HepG2 (cell line): ENCODE measurements around the gene LILRB3. TPM values are rescaled to one million over a fixed set of nuclear protein-coding genes. Genes with fewer than 3 reads are reported as not detected.

Source experiments
- ATAC-seq: fragments of 200-7000 bp; cut with Tn5 transposase; 3 replicates; pipeline ENCODE4 v1.9.1; 2020; ENCODE audit warnings: mild to moderate bottlenecking, moderate library complexity
- BruUV-seq: library from RNA; stranded (reverse); fragments of 400-500 nt; replicated peaks from 2 replicates; lab custom pipeline; 2021; lab: Mats Ljungman, UMichigan
- CTCF ChIA-PET: fragments of 300-600 bp; formaldehyde crosslinking; extraction: SDS; loops from one replicate; lab custom pipeline; 2021; ENCODE audit warnings: low total read pairs, inconsistent platforms, low intra/inter-chr PET ratio; lab: Yijun Ruan, JAX
- POLR2A ChIA-PET: fragments of 350-600 bp; sonication (Branson Sonifier 250); formaldehyde crosslinking; loops from one replicate; lab custom pipeline; 2020; ENCODE audit warnings: antibody characterized with exemption, inconsistent platforms; lab: Yijun Ruan, JAX
- DNase-seq: peaks from one replicate; pipeline ENCODE4 v3.0.0-alpha.2; 2015; ENCODE audit warnings: low spot score
- FAIRE-seq: peaks from 3 replicates; lab custom pipeline; 2011; peaks lifted over from hg19 to GRCh38; lab: Jason Lieb, UNC
- H2AFZ ChIP-seq: one replicate; pipeline ENCODE4 v1.6.1; 2011; ENCODE audit warnings: low read length, inconsistent platforms
- H3K27ac ChIP-seq: fragments of 300-600 bp; 3 replicates; pipeline ENCODE4 v1.8.0; 2011; ENCODE audit warnings: mixed run types, mild to moderate bottlenecking, mixed read lengths, low read length, inconsistent platforms; ENCODE audit not compliant: insufficient read depth; ENCODE audit errors: extremely low read length
- H3K27me3 ChIP-seq, 2 experiments: fragments of 200-600 bp in 1 of 2; 2 replicates in 1 of 2; 3 replicates in 1 of 2; pipeline versions ENCODE4 v1.6.0 to v1.8.0; 2011; ENCODE audit warnings: low read length in 2 of 2, mild to moderate bottlenecking in 2 of 2, moderate library complexity in 2 of 2, inconsistent platforms in 1 of 2; ENCODE audit not compliant: insufficient read depth in 2 of 2, control insufficient read depth in 1 of 2
- H3K36me3 ChIP-seq, 2 experiments: fragments of 200-600 bp in 1 of 2; replicated peaks in 1 of 2; 2 replicates in 1 of 2; 3 replicates in 1 of 2; pipeline versions ENCODE4 v1.5.1 to v1.8.0; 2011; ENCODE audit warnings: low read length in 2 of 2, inconsistent platforms in 1 of 2; ENCODE audit not compliant: insufficient read depth in 2 of 2, control insufficient read depth in 1 of 2
- H3K4me1 ChIP-seq: 2 replicates; pipeline ENCODE4 v1.5.1; 2012; ENCODE audit warnings: low read length, inconsistent platforms; ENCODE audit not compliant: insufficient read depth
- H3K4me2 ChIP-seq: 2 replicates; pipeline ENCODE4 v1.6.0; 2011; ENCODE audit warnings: low read depth, low read length, inconsistent platforms
- H3K4me3 ChIP-seq, 3 experiments: fragments of 200-600 bp in 1 of 3; sonication (generic), shearing (Covaris generic) in 1 of 3; replicated peaks in 1 of 3; 2 replicates each; pipeline ENCODE4 v1.5.1; 2011 to 2016; ENCODE audit warnings: low read length in 3 of 3, inconsistent platforms in 2 of 3, low read depth in 2 of 3, mild to moderate bottlenecking in 2 of 3, control low read depth in 1 of 3, mixed read lengths in 1 of 3; ENCODE audit not compliant: insufficient read depth in 1 of 3
- H3K79me2 ChIP-seq: one replicate; pipeline ENCODE4 v1.6.1; 2011; ENCODE audit warnings: low read length, inconsistent platforms; ENCODE audit not compliant: insufficient read depth
- H3K9ac ChIP-seq: 2 replicates; pipeline ENCODE4 v1.6.0; 2011; ENCODE audit warnings: mild to moderate bottlenecking, low read depth, low read length, inconsistent platforms; ENCODE audit not compliant: insufficient read depth
- H3K9me3 ChIP-seq: 2 replicates; pipeline ENCODE4 v1.5.1; 2012; ENCODE audit warnings: mild to moderate bottlenecking, low read length
- H4K20me1 ChIP-seq: 2 replicates; pipeline ENCODE4 v1.6.0; 2011; ENCODE audit warnings: inconsistent platforms, mild to moderate bottlenecking, low read length, moderate library complexity; ENCODE audit not compliant: insufficient read depth
- CHD4 ChIP-seq: fragments of 200-600 bp; sonication (generic); IDR thresholded peaks from 2 replicates; pipeline ENCODE4 v1.7.0; 2017; ENCODE audit warnings: mild to moderate bottlenecking, low read length, borderline replicate concordance
- HDAC6 ChIP-seq: fragments of 200-600 bp; sonication (generic); IDR thresholded peaks from 2 replicates; pipeline ENCODE4 v1.7.0; 2017; ENCODE audit warnings: mild to moderate bottlenecking, antibody characterized with exemption, low read length, low read depth
- NFKBIZ ChIP-seq: IDR thresholded peaks from 2 replicates; pipeline ENCODE4 v1.6.1; 2018; ENCODE audit warnings: missing genetic modification reagents, missing compliant biosample characterization
- ZBTB38 ChIP-seq: sonication (generic); formaldehyde crosslinking; IDR thresholded peaks from 2 replicates; pipeline ENCODE4 v1.5.1; 2020; ENCODE audit warnings: mild to moderate bottlenecking, missing genetic modification reagents
- ZNF558 ChIP-seq: sonication (generic); formaldehyde crosslinking; IDR thresholded peaks from 2 replicates; pipeline ENCODE4 v1.9.0; 2022; ENCODE audit warnings: mild to moderate bottlenecking, missing genetic modification reagents, borderline replicate concordance
- ZNF598 ChIP-seq: sonication (generic); formaldehyde crosslinking; IDR thresholded peaks from 2 replicates; pipeline ENCODE4 v1.5.1; 2020; ENCODE audit warnings: mild to moderate bottlenecking, missing genetic modification reagents, borderline replicate concordance
- ZNF703 ChIP-seq: sonication (generic); formaldehyde crosslinking; IDR thresholded peaks from 2 replicates; pipeline ENCODE4 v1.5.1; 2020; ENCODE audit warnings: missing genetic modification reagents, mild to moderate bottlenecking, moderate library complexity, borderline replicate concordance
- WGBS: methylation state at CpG from one replicate; pipeline ENCODE4 v1.1.6; 2017; ENCODE audit warnings: low lambda C conversion rate; 5-methylcytosine and 5-hydroxymethylcytosine counted together
- in situ Hi-C: cut with HindIII; loops from 2 replicates; pipeline ENCODE4 v1.10.0; 2017; ENCODE audit warnings: low pct_unique_long_range_greater_than_20kb; ENCODE audit not compliant: extremely low pct_ligation_motif_present
- intact Hi-C: fragments of 100-400 bp; cut with micrococcal nuclease; formaldehyde crosslinking; loops from one replicate; pipeline ENCODE4 v1.10.0; 2022; ENCODE audit not compliant: unreplicated experiment
- polyA plus RNA-seq, 8 experiments: library from polyadenylated mRNA; depleted of rRNA in 3 of 8; stranded (reverse) in 7 of 8; unstranded in 1 of 8; fragments of >200 nt; fragmentation: Illumina TruSeq in 4 of 8; extraction: Trizol in 4 of 8; gene quantifications; 2 replicates each; pipeline versions ENCODE4 v1.2.1 to v1.2.3, GENCODE V29; 2011 to 2016; ENCODE audit warnings: low read depth in 4 of 8, missing spikeins in 1 of 8, mixed read lengths in 1 of 8; ENCODE audit not compliant: insufficient read depth in 1 of 8
- total RNA-seq, 5 experiments: library from RNA; depleted of rRNA; stranded (reverse); fragments of >200 nt; fragmentation: Illumina TruSeq; extraction: Trizol; gene quantifications; 2 replicates each; pipeline ENCODE4 v1.2.3, GENCODE V29; 2016; ENCODE audit warnings: low read depth in 1 of 5
- TF ChIP-seq, protein P1 (sequence below): sonication (generic); formaldehyde crosslinking; IDR thresholded peaks from 2 replicates; pipeline ENCODE4 v1.4.0; 2020; ENCODE audit warnings: low read depth, mild to moderate bottlenecking, missing genetic modification reagents
- TF ChIP-seq, protein P2 (sequence below): sonication (generic); formaldehyde crosslinking; IDR thresholded peaks from 2 replicates; pipeline ENCODE4 v1.4.0; 2020; ENCODE audit warnings: mild to moderate bottlenecking, low read depth, missing genetic modification reagents
- TF ChIP-seq, protein P3 (sequence below): IDR thresholded peaks from 2 replicates; pipeline ENCODE4 v1.6.1; 2012; ENCODE audit warnings: low read depth, low read length, improper control_type of control experiment
- TF ChIP-seq, protein P4 (sequence below): sonication (generic); formaldehyde crosslinking; IDR thresholded peaks from 2 replicates; pipeline ENCODE4 v1.5.0; 2020; ENCODE audit warnings: mild to moderate bottlenecking, missing genetic modification reagents
- TF ChIP-seq, protein P5 (sequence below): sonication (generic); formaldehyde crosslinking; IDR thresholded peaks from 2 replicates; pipeline ENCODE4 v1.4.0; 2020; ENCODE audit warnings: low read depth, missing genetic modification reagents
- TF ChIP-seq, protein P6 (sequence below): sonication (generic); formaldehyde crosslinking; IDR thresholded peaks from 2 replicates; pipeline ENCODE4 v1.5.0; 2020; ENCODE audit warnings: missing genetic modification reagents

The LILRB3 gene
- total and polyA plus RNA-seq, 2 of the 13 experiments (the other 11 are each of a cell fraction or from before 2014, with no cell fraction given), result 0.22 TPM; not detected in 1

DNA sequence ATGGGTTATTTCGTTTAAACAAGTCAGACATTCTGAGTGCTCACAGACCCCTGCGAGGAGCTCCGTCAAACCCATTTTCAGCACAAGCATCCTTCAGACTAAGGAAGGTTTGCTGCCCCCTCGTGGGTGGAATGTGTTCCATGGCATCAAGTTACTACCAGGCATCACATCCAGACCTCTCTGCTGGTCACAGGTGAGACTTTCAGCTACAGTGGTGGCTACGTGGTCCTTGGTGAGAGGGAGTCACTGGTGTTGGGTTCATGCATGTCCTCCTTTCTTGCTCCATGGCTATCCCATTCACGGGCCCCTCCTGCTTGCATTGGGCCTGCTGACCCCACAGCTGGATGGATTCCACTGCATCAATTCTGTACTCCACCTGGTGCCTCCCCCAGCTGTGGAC, 43.3 kb upstream of the LILRB3 start (continued):
- TF ChIP-seq, protein P1, sequence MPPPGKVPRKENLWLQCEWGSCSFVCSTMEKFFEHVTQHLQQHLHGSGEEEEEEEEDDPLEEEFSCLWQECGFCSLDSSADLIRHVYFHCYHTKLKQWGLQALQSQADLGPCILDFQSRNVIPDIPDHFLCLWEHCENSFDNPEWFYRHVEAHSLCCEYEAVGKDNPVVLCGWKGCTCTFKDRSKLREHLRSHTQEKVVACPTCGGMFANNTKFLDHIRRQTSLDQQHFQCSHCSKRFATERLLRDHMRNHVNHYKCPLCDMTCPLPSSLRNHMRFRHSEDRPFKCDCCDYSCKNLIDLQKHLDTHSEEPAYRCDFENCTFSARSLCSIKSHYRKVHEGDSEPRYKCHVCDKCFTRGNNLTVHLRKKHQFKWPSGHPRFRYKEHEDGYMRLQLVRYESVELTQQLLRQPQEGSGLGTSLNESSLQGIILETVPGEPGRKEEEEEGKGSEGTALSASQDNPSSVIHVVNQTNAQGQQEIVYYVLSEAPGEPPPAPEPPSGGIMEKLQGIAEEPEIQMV (CRISPR knock-in tag), result no peak
- no peak for TF ChIP-seq ZNF598 (CRISPR knock-in tag)
- TF ChIP-seq, all 625 proteins: peak for 9

DNA sequence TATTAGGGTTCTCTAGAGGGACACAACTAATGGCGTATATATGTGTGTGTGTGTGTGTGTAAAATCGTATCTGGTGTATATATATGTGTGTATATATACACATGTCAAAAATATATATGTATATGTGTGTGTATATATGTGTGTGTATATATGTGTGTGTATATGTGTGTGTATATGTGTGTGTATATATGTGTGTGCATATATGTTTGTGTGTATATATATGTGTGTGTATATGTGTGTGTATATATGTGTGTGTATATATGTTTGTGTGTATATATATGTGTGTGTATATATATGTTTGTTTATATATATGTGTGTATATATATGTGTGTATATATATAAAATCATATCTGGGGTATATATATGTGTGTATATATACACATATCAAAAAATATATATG, 39.7 kb upstream of the LILRB3 start:
- in situ Hi-C loops (no loop called here), intact Hi-C loops (no loop called here)
- H4K20me1 ChIP-seq, result no peaks in the 10 kb centered on the region
- H3K36me3 ChIP-seq, result no peaks in the 10 kb centered on the region
- peaks cover 2 to 22% of the 10 kb centered on the region in 2 experiments; a peak in 3 of 5 replicates for H3K27me3 ChIP-seq
- FAIRE-seq (no peak), ATAC-seq (no peak), DNase-seq (no peak)
- H3K4me1 ChIP-seq, result no peaks in the 10 kb centered on the region
- no peak overlapping the region for H2AFZ ChIP-seq
- no peak overlapping the region for H3K4me2 ChIP-seq
- WGBS, result 25% methylated on average over 2 of the region's 2 CpGs
- H3K9me3 ChIP-seq, result no peaks in the 10 kb centered on the region
- ChIA-PET CTCF (no interaction called here), POLR2A (no interaction called here)
- no peak overlapping the region for H3K27ac ChIP-seq
- no peak overlapping the region for H3K9ac ChIP-seq
- H3K79me2 ChIP-seq, result no peaks in the 10 kb centered on the region
- H3K4me3 ChIP-seq, result no peak overlapping the region
- no TSS peak for BruUV-seq
- TF ChIP-seq, protein P2, sequence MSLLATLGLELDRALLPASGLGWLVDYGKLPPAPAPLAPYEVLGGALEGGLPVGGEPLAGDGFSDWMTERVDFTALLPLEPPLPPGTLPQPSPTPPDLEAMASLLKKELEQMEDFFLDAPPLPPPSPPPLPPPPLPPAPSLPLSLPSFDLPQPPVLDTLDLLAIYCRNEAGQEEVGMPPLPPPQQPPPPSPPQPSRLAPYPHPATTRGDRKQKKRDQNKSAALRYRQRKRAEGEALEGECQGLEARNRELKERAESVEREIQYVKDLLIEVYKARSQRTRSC, result no peak
- TF ChIP-seq CHD4 (no peak), ZBTB38 (CRISPR knock-in tag) (no peak), ZNF703 (CRISPR knock-in tag) (no peak), ZNF558 (CRISPR knock-in tag) (no peak), NFKBIZ (CRISPR knock-in tag) (no peak), HDAC6 (no peak)
- TF ChIP-seq, protein P3, sequence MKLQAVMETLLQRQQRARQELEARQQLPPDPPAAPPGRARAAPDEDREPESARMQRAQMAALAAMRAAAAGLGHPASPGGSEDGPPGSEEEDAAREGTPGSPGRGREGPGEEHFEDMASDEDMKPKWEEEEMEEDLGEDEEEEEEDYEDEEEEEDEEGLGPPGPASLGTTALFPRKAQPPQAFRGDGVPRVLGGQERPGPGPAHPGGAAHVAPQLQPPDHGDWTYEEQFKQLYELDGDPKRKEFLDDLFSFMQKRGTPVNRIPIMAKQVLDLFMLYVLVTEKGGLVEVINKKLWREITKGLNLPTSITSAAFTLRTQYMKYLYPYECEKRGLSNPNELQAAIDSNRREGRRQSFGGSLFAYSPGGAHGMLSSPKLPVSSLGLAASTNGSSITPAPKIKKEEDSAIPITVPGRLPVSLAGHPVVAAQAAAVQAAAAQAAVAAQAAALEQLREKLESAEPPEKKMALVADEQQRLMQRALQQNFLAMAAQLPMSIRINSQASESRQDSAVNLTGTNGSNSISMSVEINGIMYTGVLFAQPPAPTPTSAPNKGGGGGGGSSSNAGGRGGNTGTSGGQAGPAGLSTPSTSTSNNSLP, result no peak
- TF ChIP-seq, protein P4, sequence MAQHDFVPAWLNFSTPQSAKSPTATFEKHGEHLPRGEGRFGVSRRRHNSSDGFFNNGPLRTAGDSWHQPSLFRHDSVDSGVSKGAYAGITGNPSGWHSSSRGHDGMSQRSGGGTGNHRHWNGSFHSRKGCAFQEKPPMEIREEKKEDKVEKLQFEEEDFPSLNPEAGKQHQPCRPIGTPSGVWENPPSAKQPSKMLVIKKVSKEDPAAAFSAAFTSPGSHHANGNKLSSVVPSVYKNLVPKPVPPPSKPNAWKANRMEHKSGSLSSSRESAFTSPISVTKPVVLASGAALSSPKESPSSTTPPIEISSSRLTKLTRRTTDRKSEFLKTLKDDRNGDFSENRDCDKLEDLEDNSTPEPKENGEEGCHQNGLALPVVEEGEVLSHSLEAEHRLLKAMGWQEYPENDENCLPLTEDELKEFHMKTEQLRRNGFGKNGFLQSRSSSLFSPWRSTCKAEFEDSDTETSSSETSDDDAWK, result no peak
- TF ChIP-seq, protein P5, sequence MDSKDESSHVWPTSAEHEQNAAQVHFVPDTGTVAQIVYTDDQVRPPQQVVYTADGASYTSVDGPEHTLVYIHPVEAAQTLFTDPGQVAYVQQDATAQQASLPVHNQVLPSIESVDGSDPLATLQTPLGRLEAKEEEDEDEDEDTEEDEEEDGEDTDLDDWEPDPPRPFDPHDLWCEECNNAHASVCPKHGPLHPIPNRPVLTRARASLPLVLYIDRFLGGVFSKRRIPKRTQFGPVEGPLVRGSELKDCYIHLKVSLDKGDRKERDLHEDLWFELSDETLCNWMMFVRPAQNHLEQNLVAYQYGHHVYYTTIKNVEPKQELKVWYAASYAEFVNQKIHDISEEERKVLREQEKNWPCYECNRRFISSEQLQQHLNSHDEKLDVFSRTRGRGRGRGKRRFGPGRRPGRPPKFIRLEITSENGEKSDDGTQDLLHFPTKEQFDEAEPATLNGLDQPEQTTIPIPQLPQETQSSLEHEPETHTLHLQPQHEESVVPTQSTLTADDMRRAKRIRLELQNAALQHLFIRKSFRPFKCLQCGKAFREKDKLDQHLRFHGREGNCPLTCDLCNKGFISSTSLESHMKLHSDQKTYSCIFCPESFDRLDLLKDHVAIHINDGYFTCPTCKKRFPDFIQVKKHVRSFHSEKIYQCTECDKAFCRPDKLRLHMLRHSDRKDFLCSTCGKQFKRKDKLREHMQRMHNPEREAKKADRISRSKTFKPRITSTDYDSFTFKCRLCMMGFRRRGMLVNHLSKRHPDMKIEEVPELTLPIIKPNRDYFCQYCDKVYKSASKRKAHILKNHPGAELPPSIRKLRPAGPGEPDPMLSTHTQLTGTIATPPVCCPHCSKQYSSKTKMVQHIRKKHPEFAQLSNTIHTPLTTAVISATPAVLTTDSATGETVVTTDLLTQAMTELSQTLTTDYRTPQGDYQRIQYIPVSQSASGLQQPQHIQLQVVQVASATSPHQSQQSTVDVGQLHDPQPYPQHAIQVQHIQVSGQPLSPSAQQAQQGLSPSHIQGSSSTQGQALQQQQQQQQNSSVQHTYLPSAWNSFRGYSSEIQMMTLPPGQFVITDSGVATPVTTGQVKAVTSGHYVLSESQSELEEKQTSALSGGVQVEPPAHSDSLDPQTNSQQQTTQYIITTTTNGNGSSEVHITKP, result no peak
- TF ChIP-seq, protein P6, sequence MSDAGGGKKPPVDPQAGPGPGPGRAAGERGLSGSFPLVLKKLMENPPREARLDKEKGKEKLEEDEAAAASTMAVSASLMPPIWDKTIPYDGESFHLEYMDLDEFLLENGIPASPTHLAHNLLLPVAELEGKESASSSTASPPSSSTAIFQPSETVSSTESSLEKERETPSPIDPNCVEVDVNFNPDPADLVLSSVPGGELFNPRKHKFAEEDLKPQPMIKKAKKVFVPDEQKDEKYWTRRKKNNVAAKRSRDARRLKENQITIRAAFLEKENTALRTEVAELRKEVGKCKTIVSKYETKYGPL, result no peak
